Fibroblast of the conjunctiva (primary cell): ENCODE data around the gene RASAL2.
A peak's percentile ranks its signal among the peaks of the same experiment; 100 is the strongest.
"Not testable (repeated sequence)": the region's sequence is repeated elsewhere in the genome, so short reads cannot be mapped to it uniquely, and the experiment has no call there.

Experiments
- DNase-seq: peaks from one replicate; pipeline ENCODE4 v3.0.0-alpha.2; 2010; ENCODE audit warnings: low read depth

Gene RASAL2

DNA sequence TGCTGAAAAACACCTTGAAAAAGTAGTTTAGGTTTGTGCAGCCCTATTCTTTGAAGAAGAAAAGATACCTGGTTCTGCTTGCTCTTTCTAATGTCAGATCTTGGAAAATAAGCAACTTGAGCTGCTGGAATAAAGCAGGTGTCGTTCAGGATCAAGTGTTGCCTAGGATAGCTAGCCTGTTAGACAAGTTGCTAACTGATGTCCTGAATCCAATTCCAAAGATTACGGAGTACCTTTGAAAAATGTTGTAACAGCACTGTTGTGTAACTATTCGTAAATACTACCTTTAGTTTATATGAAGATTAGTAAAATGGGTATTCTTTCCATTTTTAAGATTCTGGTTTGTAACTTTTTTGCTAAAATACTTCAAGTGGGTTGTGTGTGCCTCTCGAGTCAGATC is 251.3 kb downstream of the RASAL2 start:
- DNase-seq = no peak

DNA sequence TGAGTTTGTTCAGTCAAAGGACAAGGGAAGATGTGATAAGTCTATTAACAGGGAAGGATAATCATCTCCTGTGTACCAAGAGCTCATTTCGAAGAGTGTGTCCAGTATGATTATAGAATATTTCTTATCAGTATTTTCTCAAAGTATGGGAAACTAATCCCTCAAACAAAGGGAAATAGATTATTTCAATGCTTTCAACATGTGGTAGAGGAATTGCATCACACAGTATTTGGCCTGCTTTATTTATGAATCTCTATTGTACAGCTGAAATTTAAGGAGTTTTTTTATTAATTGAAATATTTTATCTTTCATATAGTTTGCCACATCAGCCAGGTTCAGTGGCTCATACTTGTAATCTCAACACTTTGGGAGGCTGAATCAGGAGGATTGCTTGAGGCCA is 251.9 kb downstream of the RASAL2 start:
- peak; percentile 20 for DNase-seq

- no peak for DNase-seq
Observed at GRCh38 chr1:178349801-178350200, 255.9 kb downstream of the RASAL2 start.

- not testable (repeated sequence) for DNase-seq
Observed at GRCh38 chr1:178351911-178352310, 258.0 kb downstream of the RASAL2 start.

DNA sequence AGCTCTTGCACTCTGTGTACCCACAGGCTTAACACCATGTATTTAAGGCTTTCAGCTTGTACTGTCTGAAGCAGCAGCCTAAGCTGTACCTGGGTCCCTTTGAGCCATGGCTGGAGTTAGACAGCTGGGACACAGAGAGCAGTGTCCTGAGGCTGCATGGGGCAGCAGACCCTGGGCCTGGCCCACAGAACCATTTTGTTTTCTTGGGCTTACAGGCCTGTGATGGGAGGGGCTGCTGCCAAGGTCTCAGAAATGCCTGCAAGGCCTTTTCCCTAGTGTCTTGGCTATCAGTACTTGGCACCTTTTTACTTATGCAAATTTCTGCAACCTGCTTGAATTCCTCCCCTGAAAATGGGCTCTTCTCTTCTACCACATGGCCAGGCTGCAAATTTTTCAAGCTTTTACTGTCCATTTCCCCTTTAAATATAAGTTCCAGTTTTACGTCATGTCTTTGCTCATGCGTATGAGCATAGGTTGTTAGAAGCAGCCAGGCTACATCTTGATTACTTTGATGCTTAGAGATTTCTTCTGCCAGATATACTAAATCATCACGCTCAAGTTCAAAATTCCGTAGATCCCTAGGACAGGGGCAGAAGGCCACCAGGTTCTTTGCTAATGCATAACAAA is 259.0 kb downstream of the RASAL2 start:
- DNase-seq = no peak

GRCh38 chr1:178353524-178353923 is 259.6 kb downstream of the RASAL2 start:
- DNase-seq = no peak

DNA sequence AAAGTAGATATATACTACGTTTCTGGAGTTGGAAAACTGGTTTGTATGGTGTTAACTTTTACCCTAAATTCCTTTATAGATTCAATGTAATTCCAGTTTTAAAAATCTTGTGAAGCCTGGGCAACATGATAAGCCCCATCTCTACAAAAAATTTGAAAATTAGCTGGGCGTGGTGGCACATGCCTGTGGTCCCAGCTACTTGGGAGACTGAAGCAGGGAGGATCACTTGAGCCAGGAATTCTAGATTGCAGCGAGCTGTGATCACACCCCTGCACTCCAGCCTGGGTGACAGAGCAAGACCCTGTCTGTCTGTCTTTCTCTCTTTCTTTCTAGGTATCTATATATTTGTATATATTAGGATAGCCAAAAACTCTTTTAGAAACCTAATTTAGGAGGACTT is 260.9 kb downstream of the RASAL2 start:
- no peak for DNase-seq

DNA sequence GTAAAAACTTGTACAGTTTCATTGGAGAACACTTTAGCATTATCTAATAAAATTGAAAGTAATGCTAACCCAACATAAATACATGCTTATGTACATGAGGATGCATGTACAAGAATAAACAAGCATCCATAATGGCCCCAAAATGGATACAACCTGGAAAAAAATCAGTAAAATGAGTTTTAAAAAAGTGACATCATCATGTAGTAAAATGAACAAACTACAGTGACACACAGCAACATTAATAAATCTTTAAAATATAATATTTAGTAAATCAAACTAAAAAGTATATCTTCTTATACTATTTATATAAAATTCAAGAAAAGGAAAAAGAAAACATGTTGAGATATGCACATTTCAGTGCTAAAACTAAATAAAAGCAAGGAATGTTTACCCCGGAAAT is 262.4 kb downstream of the RASAL2 start:
- no peak for DNase-seq

GRCh38 chr1:178358456-178358855 is 264.6 kb downstream of the RASAL2 start:
- DNase-seq = no peak

DNA sequence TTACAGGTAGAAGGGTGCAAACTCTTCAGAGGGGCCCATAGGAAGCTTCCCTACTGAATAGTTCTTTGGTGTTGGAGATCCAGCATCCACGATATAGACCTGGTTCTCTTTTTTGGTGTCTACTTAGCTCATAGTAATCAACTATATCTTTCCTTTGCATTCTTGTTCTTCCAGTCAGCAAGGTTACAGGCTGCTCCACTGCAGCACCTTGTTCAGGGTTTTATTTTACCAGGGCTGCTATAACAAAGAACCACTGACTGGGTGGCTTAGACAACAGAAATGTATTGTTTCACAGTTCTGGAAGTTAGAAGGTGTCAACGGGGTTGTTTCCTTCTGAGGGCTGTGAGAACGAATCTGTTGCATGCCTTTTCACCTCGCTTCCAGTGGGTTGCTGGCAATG is 266.5 kb downstream of the RASAL2 start:
- DNase-seq = no peak

- no peak for DNase-seq
Observed at GRCh38 chr1:178361847-178362246, 267.9 kb downstream of the RASAL2 start.

DNA sequence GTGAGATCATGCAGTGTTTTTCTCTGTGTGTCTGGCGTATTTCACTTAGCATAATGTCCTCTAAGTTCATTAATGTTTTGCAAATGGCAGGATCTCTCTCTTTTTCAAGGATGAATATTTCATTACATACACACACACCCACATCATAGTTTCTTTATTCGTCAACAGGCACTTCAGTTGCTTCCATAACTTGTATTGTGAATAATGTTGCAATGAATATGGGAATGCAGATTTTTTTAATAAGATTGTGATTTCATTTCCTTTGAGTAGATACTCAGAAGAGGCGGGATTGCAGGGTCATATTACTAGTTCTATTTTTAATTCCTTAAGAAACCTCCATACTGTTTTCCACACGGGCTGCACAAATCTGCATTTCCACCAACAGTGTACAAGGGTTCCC is 268.8 kb downstream of the RASAL2 start:
- peak; percentile 14 for DNase-seq

- no peak for DNase-seq
Observed at GRCh38 chr1:178364782-178365181, 270.9 kb downstream of the RASAL2 start.

DNA sequence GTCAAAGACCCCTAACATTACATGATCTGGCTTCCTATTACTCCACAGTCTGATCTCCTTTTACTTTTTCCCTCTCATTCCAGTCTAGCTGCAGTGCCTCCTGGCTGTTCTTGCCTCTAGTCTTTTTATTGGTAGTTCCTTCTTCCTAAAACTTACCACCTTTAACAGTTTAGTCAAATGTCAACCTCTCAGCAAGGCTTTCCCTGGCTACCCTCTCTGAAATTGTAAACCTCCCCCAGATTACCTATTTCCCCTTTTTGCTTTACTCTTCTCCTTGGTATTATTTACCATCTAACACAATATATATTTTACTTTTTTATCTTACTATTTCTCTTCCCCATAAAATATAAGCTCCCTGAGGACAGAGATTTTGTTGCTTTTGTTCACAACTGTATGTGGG is 273.2 kb downstream of the RASAL2 start:
- no peak for DNase-seq

DNA sequence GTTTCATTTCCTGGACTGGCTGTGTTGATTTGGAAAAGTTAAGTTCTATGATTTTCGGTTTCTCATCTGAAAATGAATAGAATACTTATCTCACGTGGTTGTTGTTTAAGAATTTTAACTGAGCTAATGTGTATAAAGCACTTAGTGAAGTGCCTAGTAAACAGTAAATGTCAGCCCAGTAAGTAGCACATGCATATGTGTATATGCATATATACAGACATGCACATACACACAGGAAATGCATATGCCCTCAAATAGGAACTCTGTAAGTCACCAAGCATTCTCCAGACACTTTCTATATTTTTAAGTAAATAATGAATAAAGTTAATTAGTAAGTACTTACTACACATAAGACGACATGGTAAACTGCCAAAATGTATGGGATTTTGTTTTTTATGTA is 274.3 kb downstream of the RASAL2 start:
- DNase-seq = no peak

DNA sequence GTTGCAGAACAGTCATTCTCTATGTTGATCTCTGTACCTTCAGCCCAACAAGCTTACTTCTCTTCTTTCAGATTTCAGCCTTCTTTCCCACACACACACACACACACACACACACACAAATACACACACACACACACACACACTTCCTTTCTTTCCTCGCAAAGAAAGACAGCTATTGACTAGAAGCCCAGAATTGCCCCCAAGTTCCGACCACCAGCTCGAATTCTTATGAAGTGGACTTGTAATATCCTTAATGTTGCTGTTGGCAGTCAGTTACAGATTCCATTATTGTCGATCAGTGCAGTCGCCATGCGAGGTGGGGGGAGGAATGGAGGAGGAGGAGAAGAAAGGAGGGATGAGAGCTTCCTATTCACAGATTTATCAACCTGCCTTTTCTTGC is 277.3 kb downstream of the RASAL2 start:
- no peak for DNase-seq

- no peak for DNase-seq
Observed at GRCh38 chr1:178371933-178372388, 278.1 kb downstream of the RASAL2 start.

GRCh38 chr1:178374016-178374415 is 280.1 kb downstream of the RASAL2 start:
- no peak for DNase-seq

- DNase-seq = no peak
Observed at GRCh38 chr1:178376008-178376407, 282.1 kb downstream of the RASAL2 start.

DNA sequence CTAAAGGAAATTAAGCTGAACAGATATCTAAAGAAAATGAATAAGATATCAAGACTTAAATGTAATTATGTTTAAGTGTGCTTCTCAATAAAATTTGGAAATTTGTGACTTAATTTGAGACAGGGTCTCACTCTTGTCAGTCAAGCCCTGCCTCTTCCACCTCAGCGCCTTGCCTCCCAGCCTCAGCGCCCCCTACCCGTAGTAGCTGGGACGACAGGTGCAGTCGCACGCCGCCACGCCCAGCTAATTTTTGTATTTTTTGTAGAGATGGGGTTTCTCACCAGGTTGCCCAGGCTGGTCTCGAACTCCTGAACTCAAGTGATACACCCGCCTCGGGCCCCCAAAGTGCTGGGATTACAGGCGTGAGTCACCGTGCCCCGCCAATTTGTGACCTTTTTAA is 285.9 kb downstream of the RASAL2 start:
- DNase-seq = no peak

- DNase-seq = no peak
Observed at GRCh38 chr1:178382372-178382771, 288.5 kb downstream of the RASAL2 start.

GRCh38 chr1:178385662-178386061 is 291.8 kb downstream of the RASAL2 start:
- DNase-seq = no peak

- DNase-seq = no peak
Observed at GRCh38 chr1:178388418-178389145, 294.7 kb downstream of the RASAL2 start.

DNA sequence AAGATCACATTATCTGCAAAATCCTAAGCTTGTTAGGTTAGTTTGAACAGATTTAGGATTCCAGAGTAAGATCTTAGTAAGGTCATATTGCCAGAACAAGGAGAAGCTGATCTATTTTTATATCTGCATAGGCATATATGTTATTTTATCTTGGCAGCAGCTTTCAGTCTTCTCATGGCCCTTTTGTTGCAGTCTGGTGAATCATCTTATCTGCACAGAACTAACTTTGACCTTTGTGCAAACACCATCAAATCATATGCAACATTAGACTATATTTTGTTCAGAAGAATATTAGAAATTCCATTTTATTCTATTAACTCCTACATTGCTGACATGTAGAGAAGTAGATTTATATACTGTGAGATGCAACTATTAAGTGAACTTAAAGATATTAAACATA is 295.5 kb downstream of the RASAL2 start:
- DNase-seq = no peak
